Measurements from ENCODE around the gene IMPA2. TPM values are rescaled to one million over a fixed set of nuclear protein-coding genes. Genes with fewer than 3 reads are reported as not detected.

The IMPA2 gene
- total RNA-seq, 4 donors from 2014 or later, result 112 to 385 (median 215) TPM

DNA sequence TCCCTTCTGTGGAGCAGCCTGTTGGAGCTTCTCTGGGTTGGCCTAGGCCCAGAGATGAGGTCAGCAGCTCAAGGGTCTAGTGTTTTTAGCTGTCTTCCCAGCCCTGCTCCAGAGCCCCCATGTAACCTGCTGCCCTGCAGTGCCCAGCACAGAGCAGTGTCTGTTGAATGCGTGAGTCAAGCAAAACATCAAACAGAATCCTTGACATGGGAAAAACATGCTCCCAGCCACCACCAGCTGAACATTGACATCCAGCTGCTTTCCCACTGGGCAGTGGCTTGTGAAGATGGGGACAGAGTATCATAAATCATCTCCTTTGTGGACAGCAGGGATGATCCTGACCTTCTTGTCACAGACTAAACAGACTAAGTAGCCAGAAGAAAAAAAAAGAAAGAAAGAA, 22.6 kb downstream of the IMPA2 start:
- WGBS, 2 donors (ENCODE audit: low coverage in 1 of 2), result 60% methylated on average over 1 of the region's 1 CpG; no CpG with 5 or more reads in 1 of the 2 donors
- TF ChIP-seq POLR2A (IDR thresholded peaks at IDR 0.05) (no peak), EP300 (IDR thresholded peaks at IDR 0.05) (no peak), POLR2AphosphoS5 (IDR thresholded peaks at IDR 0.05) (no peak)
- TF ChIP-seq, protein P1, sequence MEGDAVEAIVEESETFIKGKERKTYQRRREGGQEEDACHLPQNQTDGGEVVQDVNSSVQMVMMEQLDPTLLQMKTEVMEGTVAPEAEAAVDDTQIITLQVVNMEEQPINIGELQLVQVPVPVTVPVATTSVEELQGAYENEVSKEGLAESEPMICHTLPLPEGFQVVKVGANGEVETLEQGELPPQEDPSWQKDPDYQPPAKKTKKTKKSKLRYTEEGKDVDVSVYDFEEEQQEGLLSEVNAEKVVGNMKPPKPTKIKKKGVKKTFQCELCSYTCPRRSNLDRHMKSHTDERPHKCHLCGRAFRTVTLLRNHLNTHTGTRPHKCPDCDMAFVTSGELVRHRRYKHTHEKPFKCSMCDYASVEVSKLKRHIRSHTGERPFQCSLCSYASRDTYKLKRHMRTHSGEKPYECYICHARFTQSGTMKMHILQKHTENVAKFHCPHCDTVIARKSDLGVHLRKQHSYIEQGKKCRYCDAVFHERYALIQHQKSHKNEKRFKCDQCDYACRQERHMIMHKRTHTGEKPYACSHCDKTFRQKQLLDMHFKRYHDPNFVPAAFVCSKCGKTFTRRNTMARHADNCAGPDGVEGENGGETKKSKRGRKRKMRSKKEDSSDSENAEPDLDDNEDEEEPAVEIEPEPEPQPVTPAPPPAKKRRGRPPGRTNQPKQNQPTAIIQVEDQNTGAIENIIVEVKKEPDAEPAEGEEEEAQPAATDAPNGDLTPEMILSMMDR (IDR thresholded peaks at IDR 0.05), result no peak
- Histone ChIP-seq H3K27ac (no peak overlapping the region), H3K4me3 (no peak overlapping the region), H3K9me3 (no peaks in the 10 kb centered on the region), H3K36me3 (peaks cover 0 to 95% of the 10 kb centered on the region in 2 donors), H3K4me1 (peaks cover 0 to 3% (median 0%) of the 10 kb centered on the region in 3 donors), H3K27me3 (no peaks in the 10 kb centered on the region)
- ATAC-seq, result no peak

DNA sequence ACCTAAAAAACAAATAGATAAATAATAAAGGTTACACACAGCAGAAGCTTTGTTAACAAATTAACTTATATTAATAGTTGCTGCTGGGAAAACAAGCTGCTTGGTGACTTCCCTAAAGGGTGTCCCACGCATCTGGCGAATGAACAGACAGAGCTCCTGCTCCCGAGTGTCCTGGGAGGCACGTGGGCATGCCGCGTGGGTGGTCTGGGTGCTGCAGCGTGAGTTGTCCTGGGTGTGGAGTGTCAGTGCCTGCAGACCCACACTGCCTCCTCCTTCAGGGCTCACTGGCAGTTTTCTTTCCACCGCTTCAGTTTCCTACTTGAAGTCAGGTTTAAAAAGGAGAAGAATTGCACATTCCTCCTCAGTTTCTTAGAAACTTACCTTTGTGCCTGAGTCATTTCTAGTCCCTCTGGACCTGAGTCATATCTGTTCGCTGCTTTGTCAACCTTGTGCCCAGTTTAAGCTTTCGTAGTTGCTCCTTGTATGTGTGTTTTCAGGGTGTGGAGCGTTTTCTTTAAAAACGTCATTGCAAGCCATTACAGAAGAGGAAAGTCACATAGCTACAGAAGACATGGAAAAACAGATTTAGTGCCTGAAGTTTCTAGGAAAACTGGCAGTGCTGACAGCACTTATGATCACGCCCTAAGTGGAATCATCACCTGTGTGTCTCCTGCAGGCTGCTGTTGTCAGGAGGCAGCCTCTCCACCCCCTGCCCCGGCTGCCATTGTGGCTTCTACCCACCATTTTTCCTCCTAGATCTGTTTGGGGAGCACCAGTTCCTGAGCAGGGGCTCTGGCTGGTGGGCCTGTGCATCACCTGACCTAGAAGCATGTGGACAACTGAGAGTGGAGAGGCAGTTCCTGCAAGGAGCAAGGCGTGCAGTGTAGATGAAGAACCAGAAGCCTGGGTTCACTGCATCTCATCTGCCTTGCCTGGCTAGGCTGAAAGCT, 24.5 kb downstream of the IMPA2 start:
- 54 to 77% methylated on average over 7 to 10 of the region's 15 CpGs for WGBS, 2 donors (ENCODE audit: low coverage in 1 of 2)
- no peak for ATAC-seq
- TF ChIP-seq POLR2A (IDR thresholded peaks at IDR 0.05), result no peak
- TF ChIP-seq EP300 (IDR thresholded peaks at IDR 0.05), result no peak
- TF ChIP-seq POLR2AphosphoS5 (IDR thresholded peaks at IDR 0.05), result no peak
- TF ChIP-seq, protein P1 (IDR thresholded peaks at IDR 0.05), result no peak
- Histone ChIP-seq H3K4me1 (no peaks in the 10 kb centered on the region), H3K9me3 (no peaks in the 10 kb centered on the region), H3K36me3 (peaks cover 0 to 95% of the 10 kb centered on the region in 2 donors), H3K27ac (no peak overlapping the region), H3K27me3 (no peaks in the 10 kb centered on the region), H3K4me3 (no peak overlapping the region)

DNA sequence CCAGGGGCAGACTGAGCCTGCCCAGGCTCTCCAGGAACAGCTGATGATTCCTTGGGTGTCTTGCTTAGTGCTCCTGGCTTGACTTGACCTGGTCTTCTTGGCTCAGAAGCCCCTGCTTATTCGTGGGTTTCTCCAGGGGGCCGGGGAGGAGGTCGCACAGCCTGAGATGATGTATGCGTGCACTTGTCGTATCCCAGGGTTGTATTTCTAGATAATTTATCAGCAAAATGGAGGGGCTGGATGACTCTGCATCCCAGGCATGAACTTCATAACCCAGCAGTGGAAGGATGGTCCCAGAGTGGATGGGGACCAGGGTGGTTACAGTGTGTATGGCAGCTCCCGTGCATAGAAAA, 25.2 kb downstream of the IMPA2 start:
- 93% methylated on average over 3 of the region's 6 CpGs; no CpG with 5 or more reads in 1 of the 2 donors for WGBS, 2 donors (ENCODE audit: low coverage in 1 of 2)
- ATAC-seq, result no peak
- TF ChIP-seq POLR2AphosphoS5 (IDR thresholded peaks at IDR 0.05) (no peak), EP300 (IDR thresholded peaks at IDR 0.05) (no peak), POLR2A (IDR thresholded peaks at IDR 0.05) (no peak)
- TF ChIP-seq, protein P1 (IDR thresholded peaks at IDR 0.05), result no peak
- H3K27ac ChIP-seq, result no peak overlapping the region
- no peak overlapping the region for H3K4me3 ChIP-seq
- H3K27me3 ChIP-seq, result no peaks in the 10 kb centered on the region
- H3K9me3 ChIP-seq, result no peaks in the 10 kb centered on the region
- peaks cover 0 to 3% (median 0%) of the 10 kb centered on the region in 3 donors for H3K4me1 ChIP-seq
- peaks cover 0 to 95% of the 10 kb centered on the region in 2 donors for H3K36me3 ChIP-seq

DNA sequence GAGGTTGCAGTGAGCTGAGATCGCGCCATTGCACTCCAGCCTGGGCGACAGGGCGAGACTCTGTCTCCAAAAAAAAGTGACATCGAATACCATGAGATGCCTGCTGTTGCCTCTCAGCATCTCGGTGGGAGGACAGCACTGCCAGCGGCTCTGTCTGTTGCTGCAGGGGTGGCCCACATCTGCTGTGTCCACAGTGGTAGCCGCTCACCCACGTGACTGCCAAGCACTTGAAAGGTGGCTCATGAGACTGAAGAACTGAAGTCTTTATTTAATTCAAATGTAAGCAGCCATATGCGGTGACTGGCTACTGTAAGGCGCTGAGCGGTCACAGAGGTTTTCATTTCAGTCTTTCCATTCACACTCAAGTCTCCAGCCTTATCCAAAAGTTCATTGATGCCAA, 25.8 kb downstream of the IMPA2 start:
- no peak overlapping the region for H3K4me3 ChIP-seq
- H3K27me3 ChIP-seq, result no peaks in the 10 kb centered on the region
- H3K27ac ChIP-seq, result no peak overlapping the region
- 93% methylated on average over 10 of the region's 12 CpGs; no CpG with 5 or more reads in 1 of the 2 donors for WGBS, 2 donors (ENCODE audit: low coverage in 1 of 2)
- H3K9me3 ChIP-seq, result no peaks in the 10 kb centered on the region
- peaks cover 0 to 5% (median 0%) of the 10 kb centered on the region in 3 donors for H3K4me1 ChIP-seq
- peaks cover 0 to 96% of the 10 kb centered on the region in 2 donors for H3K36me3 ChIP-seq
- ATAC-seq, result no peak
- TF ChIP-seq, protein P1 (IDR thresholded peaks at IDR 0.05), result no peak
- TF ChIP-seq EP300 (IDR thresholded peaks at IDR 0.05) (no peak), POLR2AphosphoS5 (IDR thresholded peaks at IDR 0.05) (no peak), POLR2A (IDR thresholded peaks at IDR 0.05) (no peak)

Data from gastroesophageal sphincter (tissue), 4 donors.